GM12875 (cell line): ENCODE measurements around the gene CFAP206.
"Not testable (repeated sequence)": the region's sequence is repeated elsewhere in the genome, so short reads cannot be mapped to it uniquely, and the experiment has no call there.

Experiments
- H3K4me3 ChIP-seq: one replicate; pipeline ENCODE4 v1.5.1; 2011; ENCODE audit warnings: low read depth, low read length, control low read depth
- CTCF ChIP-seq: IDR thresholded peaks from 2 replicates; pipeline ENCODE4 v1.5.1; 2011; ENCODE audit warnings: low read depth, mild to moderate bottlenecking, control low read depth, inconsistent platforms, low read length, moderate library complexity, borderline replicate concordance; ENCODE audit not compliant: insufficient read depth

Gene CFAP206

GRCh38 chr6:87484491-87484890, 76.7 kb downstream of the CFAP206 start:
- TF ChIP-seq CTCF = no peak
- no peak overlapping the region for H3K4me3 ChIP-seq

- H3K4me3 ChIP-seq = no peak overlapping the region
- no peak for TF ChIP-seq CTCF
Observed at GRCh38 chr6:87487555-87487954, 79.8 kb downstream of the CFAP206 start.

- H3K4me3 ChIP-seq = not testable (repeated sequence)
Observed at GRCh38 chr6:87489326-87489725, 81.6 kb downstream of the CFAP206 start.

- no peak for TF ChIP-seq CTCF
Observed at GRCh38 chr6:87494761-87495422, 87.1 kb downstream of the CFAP206 start.

DNA sequence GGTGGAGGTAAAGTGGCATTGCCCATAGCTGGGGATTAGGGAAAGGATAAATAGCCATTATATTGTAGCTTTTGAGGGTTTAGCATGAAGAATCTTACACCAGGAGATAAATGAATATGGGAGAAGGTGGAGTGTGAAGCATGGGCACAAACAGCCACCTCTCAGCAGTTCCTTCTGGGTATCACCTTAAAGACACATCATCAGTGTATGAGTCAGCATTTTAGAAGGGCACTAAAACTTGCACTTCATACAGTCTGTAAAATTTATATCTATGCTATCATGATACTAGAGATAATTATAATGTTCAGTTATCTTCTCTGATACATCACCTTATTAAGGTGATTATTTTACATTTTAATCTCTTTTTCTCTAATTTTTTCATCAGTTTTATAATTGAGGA, 90.3 kb downstream of the CFAP206 start:
- TF ChIP-seq CTCF = no peak

More at GRCh38 chr6:87494761-87495422, 87.1 kb downstream of the CFAP206 start:
- no peak overlapping the region for H3K4me3 ChIP-seq

DNA sequence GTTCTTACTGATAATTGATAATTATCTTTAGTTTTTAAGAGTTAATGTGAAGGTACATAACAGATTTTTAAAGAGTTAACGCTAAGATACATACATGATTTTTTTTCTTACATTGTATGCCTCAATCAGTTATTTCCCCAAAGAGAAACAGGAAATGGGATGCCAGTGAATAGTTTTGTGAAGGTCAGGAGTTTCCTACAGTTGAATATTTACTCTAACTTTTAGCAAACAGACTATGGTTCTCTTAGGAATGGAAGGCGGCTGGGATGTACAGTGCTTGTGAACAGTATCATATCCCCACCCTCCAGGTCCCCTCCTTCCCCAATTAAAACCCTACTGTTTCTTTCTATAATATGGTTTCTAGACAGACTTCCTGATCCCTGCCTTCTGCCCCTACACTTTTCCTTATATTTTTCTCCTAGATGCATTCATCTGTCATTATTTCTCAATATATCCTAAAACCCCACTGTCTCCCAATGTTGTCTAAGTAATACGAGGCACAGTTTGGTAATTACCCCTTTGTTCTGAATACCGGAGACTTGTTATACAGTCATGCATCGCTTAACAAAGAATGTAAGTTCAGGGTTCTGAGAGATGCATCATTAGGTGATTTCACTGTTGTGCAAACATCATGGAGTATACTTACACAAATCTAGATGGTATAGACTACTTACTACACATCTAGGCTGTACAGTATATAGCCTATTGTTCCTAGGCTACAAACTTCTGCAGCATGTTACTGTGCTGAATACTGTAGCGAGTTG, 94.2 kb downstream of the CFAP206 start:
- TF ChIP-seq CTCF = no peak
- no peak overlapping the region for H3K4me3 ChIP-seq

More for the DNA sequence above, 90.3 kb downstream of the CFAP206 start:
- H3K4me3 ChIP-seq = no peak overlapping the region

GRCh38 chr6:87504441-87504840, 96.7 kb downstream of the CFAP206 start:
- TF ChIP-seq CTCF = no peak
- H3K4me3 ChIP-seq = no peak overlapping the region
